Activated gamma-delta T cell treated with anti-CD3 and anti-CD28 coated beads, Interleukin-2, amount 50 U/mL, for 16 hours (primary cell): ENCODE results near the gene KRT74.

Source experiments
- DNase-seq: peaks from one replicate; pipeline ENCODE4 v3.0.0-alpha.2; 2020; ENCODE audit warnings: low read depth

The KRT74 gene

GRCh38 chr12:52519826-52520662 lies 53.6 kb downstream of the KRT74 start, which contains the start of gene KRT5:
Gene KRT5 (minus strand): TSS chr12:52520394. CDS start chr12:52520296, 98 bp downstream.
- no peak for DNase-seq

- DNase-seq: no peak
These were observed 54.3 kb downstream of the KRT74 start for GRCh38 chr12:52519387-52519703.

GRCh38 chr12:52518574-52519386 lies 54.9 kb downstream of the KRT74 start:
- DNase-seq: no peak

GRCh38 chr12:52517888-52518287 lies 55.8 kb downstream of the KRT74 start:
- no peak for DNase-seq

- DNase-seq: no peak
These were observed 56.4 kb downstream of the KRT74 start for GRCh38 chr12:52517005-52517835.

- DNase-seq: no peak
These were observed 57.5 kb downstream of the KRT74 start for GRCh38 chr12:52515927-52516831.
